ENCODE data around the gene GAB3.

GAB3 gene

GRCh38 chrX:154749856-154750255 lies 1.0 kb downstream of the GAB3 start:
- DNase-seq, result no peak

GRCh38 chrX:154748712-154749339 lies 2.1 kb downstream of the GAB3 start:
- peak; percentile 21 for DNase-seq

- no peak for DNase-seq
Observed at GRCh38 chrX:154742613-154743012, 8.3 kb downstream of the GAB3 start.

- DNase-seq, result no peak
Observed at GRCh38 chrX:154739952-154740465, 10.9 kb downstream of the GAB3 start.

- DNase-seq, result no peak
Observed at GRCh38 chrX:154738011-154738738, 12.7 kb downstream of the GAB3 start.

GRCh38 chrX:154737136-154737535 lies 13.7 kb downstream of the GAB3 start:
- no peak for DNase-seq

- DNase-seq, result no peak
Observed at GRCh38 chrX:154735695-154736393, 15.0 kb downstream of the GAB3 start.

GRCh38 chrX:154734061-154734781 lies 16.7 kb downstream of the GAB3 start:
- no peak for DNase-seq

- DNase-seq, result no peak
Observed at GRCh38 chrX:154733066-154733425, 17.8 kb downstream of the GAB3 start.

- DNase-seq, result no peak
Observed at GRCh38 chrX:154732421-154733065, 18.3 kb downstream of the GAB3 start.

GRCh38 chrX:154731881-154732280 lies 19.0 kb downstream of the GAB3 start:
- DNase-seq, result no peak

GRCh38 chrX:154731184-154731583 lies 19.7 kb downstream of the GAB3 start:
- DNase-seq, result no peak

GRCh38 chrX:154730253-154730891 lies 20.5 kb downstream of the GAB3 start:
- DNase-seq, result no peak

GRCh38 chrX:154729439-154729838 lies 21.4 kb downstream of the GAB3 start:
- DNase-seq, result no peak

- no peak for DNase-seq
Observed at GRCh38 chrX:154728431-154729190, 22.3 kb downstream of the GAB3 start.

GRCh38 chrX:154727871-154728270 lies 23.0 kb downstream of the GAB3 start:
- no peak for DNase-seq

GRCh38 chrX:154727418-154727817 lies 23.5 kb downstream of the GAB3 start:
- DNase-seq, result no peak

GRCh38 chrX:154724993-154725756 lies 25.7 kb downstream of the GAB3 start:
- no peak for DNase-seq

GRCh38 chrX:154721155-154721554 lies 29.7 kb downstream of the GAB3 start:
- DNase-seq, result no peak

- no peak for DNase-seq
Observed at GRCh38 chrX:154720067-154720466, 30.8 kb downstream of the GAB3 start.

All from T-helper 9 cell (primary cell).